Epithelial cell of proximal tubule (primary cell): Measurements from ENCODE around the gene IL20RA. TPM values are rescaled to one million over a fixed set of nuclear protein-coding genes. Genes with fewer than 3 reads are reported as not detected.

Experiments
- DNase-seq: peaks from one replicate; pipeline ENCODE4 v3.0.0-alpha.2; 2011; ENCODE audit warnings: low read depth
- H3K4me3 ChIP-seq: 2 replicates; pipeline ENCODE4 v1.5.1; 2011; ENCODE audit warnings: low read depth, mild to moderate bottlenecking, low read length
- total RNA-seq: library from RNA; depleted of rRNA; stranded (reverse); fragments of >200 nt; gene quantifications from 2 replicates; pipeline ENCODE4 v1.2.3, GENCODE V29; 2015
- TF ChIP-seq, protein P1 (sequence below): conservative IDR thresholded peaks from 2 replicates; pipeline ENCODE4 v1.5.1; 2012; ENCODE audit warnings: low read depth, mild to moderate bottlenecking, low read length

The IL20RA gene
- total RNA-seq, 1 donor from 2014 or later: not detected

DNA sequence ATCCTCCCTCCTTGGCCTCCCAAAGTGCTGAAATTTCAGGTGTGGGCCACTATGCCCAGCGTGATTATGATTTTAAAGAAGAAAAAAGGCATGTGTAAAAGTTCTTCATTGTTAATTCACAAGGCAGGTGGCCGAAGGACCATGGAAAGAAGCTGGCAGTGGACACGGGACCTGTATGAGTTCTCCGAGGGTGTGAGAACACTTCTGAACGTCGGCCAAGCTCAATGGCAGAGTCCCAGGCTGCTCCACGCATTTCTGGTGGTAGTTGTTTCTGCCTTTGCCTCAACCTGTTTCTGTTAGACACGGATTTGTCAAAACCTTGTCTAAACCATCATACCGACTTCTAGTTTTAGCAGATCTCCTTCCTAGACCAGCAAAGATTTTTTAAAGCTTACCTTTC lies 36.6 kb downstream of the IL20RA start:
- DNase-seq: no peak
- no peak overlapping the region for H3K4me3 ChIP-seq
- TF ChIP-seq, protein P1, sequence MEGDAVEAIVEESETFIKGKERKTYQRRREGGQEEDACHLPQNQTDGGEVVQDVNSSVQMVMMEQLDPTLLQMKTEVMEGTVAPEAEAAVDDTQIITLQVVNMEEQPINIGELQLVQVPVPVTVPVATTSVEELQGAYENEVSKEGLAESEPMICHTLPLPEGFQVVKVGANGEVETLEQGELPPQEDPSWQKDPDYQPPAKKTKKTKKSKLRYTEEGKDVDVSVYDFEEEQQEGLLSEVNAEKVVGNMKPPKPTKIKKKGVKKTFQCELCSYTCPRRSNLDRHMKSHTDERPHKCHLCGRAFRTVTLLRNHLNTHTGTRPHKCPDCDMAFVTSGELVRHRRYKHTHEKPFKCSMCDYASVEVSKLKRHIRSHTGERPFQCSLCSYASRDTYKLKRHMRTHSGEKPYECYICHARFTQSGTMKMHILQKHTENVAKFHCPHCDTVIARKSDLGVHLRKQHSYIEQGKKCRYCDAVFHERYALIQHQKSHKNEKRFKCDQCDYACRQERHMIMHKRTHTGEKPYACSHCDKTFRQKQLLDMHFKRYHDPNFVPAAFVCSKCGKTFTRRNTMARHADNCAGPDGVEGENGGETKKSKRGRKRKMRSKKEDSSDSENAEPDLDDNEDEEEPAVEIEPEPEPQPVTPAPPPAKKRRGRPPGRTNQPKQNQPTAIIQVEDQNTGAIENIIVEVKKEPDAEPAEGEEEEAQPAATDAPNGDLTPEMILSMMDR: no peak

DNA sequence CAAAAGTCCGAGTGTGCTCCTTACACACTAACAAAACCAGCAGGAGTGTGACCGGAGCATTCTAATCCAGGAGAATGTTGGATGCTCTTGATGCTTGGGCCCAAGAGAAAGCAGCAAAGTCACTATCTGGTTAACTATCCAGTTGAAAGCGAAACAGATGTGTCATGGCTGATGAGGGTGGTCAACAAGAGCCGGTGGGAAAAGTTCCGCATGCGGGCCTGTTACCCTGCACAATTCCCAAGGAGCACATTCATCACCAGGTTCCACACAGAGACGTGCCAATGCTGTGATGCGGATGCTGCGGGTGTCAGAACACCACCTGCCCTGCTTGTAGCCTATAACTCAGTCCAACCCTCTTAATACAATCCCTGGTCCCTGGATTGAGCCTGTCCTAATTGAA lies 38.7 kb downstream of the IL20RA start:
- TF ChIP-seq, protein P1: no peak
- DNase-seq: no peak
- H3K4me3 ChIP-seq: no peak overlapping the region

DNA sequence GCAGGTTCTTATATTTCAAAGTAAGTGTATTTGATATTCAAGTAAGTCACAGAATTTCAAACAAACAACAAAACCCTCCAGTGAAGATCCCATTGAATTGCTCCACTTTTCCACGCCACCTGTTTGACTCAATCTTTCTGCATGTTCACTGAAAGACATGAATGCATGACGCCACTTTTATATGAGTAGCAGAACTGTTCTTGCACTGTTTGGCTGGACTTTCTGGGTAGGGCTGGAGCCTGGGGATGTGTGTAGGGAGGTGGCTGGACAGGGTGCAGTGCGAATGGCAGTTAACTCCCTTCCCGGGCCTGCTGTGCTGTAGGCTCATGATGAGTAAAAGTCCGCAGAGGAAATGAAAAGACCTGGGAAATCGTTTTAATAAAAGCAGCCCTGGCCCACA lies 39.7 kb downstream of the IL20RA start:
- H3K4me3 ChIP-seq: no peak overlapping the region
- DNase-seq: no peak
- TF ChIP-seq, protein P1: no peak

DNA sequence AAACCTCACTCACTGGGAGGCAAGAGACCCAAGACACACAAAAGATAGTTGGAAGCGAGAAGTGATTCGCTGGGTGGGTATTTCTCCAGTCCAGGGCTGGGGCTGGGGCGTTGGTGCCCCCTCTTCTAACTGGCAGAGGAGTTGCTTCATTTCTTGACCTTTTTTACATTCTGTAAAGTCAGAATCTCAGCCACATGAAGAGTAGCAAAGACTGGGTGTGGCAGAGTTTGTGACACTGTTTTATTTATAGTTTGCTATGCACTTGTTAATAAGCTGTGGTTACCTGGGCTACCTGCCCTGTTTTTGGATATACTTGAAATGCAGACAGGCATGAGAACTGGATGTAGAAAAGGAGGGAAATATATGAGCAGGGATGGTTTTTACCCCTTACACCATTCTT lies 42.3 kb downstream of the IL20RA start:
- no peak overlapping the region for H3K4me3 ChIP-seq
- no peak for DNase-seq
- TF ChIP-seq, protein P1: no peak

DNA sequence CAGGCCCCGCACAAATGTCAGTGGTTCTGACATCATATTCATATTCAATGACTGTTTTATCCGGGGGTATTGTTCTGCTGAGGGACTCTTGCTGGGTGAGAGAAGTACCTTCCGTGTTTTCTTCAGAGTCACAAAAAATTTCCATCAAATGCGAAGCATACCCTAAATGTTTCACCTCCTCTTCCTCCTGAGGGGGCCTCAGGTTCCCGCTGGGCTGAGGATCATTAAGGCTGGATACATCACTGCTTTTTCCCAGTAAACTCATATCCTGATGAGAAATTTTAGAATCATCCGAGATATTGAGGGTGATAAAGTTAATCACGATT lies 42.8 kb downstream of the IL20RA start:
- no peak overlapping the region for H3K4me3 ChIP-seq
- TF ChIP-seq, protein P1: no peak
- DNase-seq: no peak

DNA sequence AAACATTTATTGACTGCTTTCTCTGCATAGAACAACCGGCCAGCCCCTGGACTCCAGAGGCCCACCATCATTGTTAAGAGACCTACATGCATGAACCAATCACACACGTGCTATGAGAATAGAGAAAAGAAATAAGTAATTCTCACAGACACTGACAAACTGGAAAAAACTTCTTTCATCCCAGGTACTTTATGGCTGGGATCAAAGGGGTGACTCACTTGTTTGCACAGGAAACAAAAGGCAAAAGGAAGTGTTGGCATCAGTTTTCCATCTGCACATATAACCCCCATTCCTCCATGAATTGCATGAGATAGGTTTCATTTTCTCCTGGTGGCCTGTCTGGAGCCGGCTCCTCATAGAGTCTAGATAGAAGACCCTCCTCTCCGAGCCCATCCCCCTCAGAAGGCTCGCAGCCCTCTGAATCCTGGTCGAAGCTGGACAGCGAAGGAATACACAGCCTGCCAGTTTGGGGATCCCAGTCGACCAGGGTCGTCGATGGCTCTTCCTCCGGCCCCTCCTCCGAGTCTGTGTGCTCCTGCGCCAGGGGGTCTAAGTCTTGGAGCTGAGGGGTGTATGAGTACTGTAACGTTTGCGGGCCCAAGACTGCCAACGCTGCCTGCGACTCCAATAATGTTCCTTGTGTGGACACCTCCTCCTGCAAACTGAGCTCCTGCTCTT lies 43.3 kb downstream of the IL20RA start:
- no peak overlapping the region for H3K4me3 ChIP-seq
- TF ChIP-seq, protein P1: no peak
- no peak for DNase-seq

DNA sequence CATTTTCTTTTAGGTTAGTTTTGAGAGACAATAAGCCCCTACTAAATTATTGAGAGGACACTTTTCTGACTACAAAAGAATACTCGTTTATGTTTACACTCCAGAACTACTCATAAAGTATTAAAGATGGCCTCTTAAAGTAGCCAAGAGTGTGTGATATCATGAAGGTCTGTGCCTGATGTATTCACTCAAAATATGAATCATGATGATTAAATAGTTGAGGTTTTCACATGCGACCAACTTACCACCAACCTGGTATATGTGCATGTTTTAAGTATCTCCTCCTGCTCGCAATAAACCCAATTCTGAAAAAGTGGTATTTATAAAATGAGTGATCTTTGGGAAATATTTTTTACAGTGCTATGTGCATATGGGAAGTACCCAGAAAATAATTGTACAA lies 43.9 kb downstream of the IL20RA start:
- TF ChIP-seq, protein P1: no peak
- no peak overlapping the region for H3K4me3 ChIP-seq
- DNase-seq: no peak
